K562 (cell line): ENCODE measurements around the gene TRIM40. TPM values are rescaled to one million over a fixed set of nuclear protein-coding genes. Genes with fewer than 3 reads are reported as not detected.

Experiments used
- ATAC-seq: fragments of 200-7000 bp; cut with Tn5 transposase; 3 replicates; pipeline ENCODE4 v1.9.1; 2020; ENCODE audit warnings: moderate library complexity
- BruUV-seq: library from RNA; stranded (reverse); fragments of 400-500 nt; replicated peaks from 2 replicates; lab custom pipeline; 2021; lab: Mats Ljungman, UMichigan
- CTCF ChIA-PET: fragments of 300-600 bp; formaldehyde crosslinking; extraction: SDS; loops from one replicate; lab custom pipeline; 2021; ENCODE audit warnings: low intra/inter-chr PET ratio; lab: Yijun Ruan, JAX
- POLR2A ChIA-PET: fragments of 300-600, 350-650 bp; sonication (Branson Sonifier 250); formaldehyde crosslinking; extraction: SDS; loops from one replicate; lab custom pipeline; 2021; ENCODE audit warnings: antibody characterized with exemption, inconsistent platforms; lab: Yijun Ruan, JAX
- DNase-seq, 4 experiments: peaks; one replicate each; pipeline versions ENCODE4 v3.0.0 to v3.0.0-alpha.2; 2011 to 2018; ENCODE audit warnings: low spot score in 3 of 4, mixed read lengths in 3 of 4; ENCODE audit errors: extremely low read depth in 1 of 4
- FAIRE-seq: peaks from 2 replicates; lab custom pipeline; 2011; peaks lifted over from hg19 to GRCh38; lab: Jason Lieb, UNC
- H2AFZ ChIP-seq: 2 replicates; pipeline ENCODE4 v1.6.0; 2011; ENCODE audit warnings: low read depth, low read length, control low read depth, inconsistent platforms
- H3K27ac ChIP-seq: fragments of 200-600 bp; 3 replicates; pipeline ENCODE4 v1.8.0; 2011; ENCODE audit warnings: low read depth, mild to moderate bottlenecking, control low read depth, inconsistent platforms, low read length, moderate library complexity, mixed read lengths; ENCODE audit errors: extremely low read depth
- H3K27me3 ChIP-seq, 2 experiments: fragments of 300-600 bp in 1 of 2; 2 replicates in 1 of 2; 3 replicates in 1 of 2; pipeline versions ENCODE4 v1.6.0 to v1.8.0; 2011; ENCODE audit warnings: inconsistent platforms in 2 of 2, low read length in 2 of 2, mild to moderate bottlenecking in 1 of 2, mixed read lengths in 1 of 2, moderate library complexity in 1 of 2; ENCODE audit not compliant: control insufficient read depth in 2 of 2, insufficient read depth in 2 of 2
- H3K36me3 ChIP-seq: fragments of 300-600 bp; 3 replicates; pipeline ENCODE4 v1.8.0; 2011; ENCODE audit warnings: mild to moderate bottlenecking, low read length, inconsistent platforms; ENCODE audit not compliant: control insufficient read depth, insufficient read depth
- H3K4me1 ChIP-seq, 2 experiments: fragments of 200-600 bp in 1 of 2; replicated peaks in 1 of 2; 2 replicates in 1 of 2; 3 replicates in 1 of 2; pipeline versions ENCODE4 v1.5.1 to v1.8.0; 2011; ENCODE audit warnings: inconsistent platforms in 2 of 2, low read length in 2 of 2, mild to moderate bottlenecking in 1 of 2, mixed read lengths in 1 of 2, moderate library complexity in 1 of 2; ENCODE audit not compliant: control insufficient read depth in 2 of 2, insufficient read depth in 2 of 2
- H3K4me2 ChIP-seq: 2 replicates; pipeline ENCODE4 v1.6.1; 2011; ENCODE audit warnings: low read length, control low read depth, inconsistent platforms, mixed read lengths; ENCODE audit not compliant: insufficient read depth
- H3K4me3 ChIP-seq: fragments of 200-600 bp; sonication (generic), shearing (Covaris generic); 2 replicates; pipeline ENCODE4 v1.5.1; 2016; ENCODE audit warnings: control low read depth, inconsistent platforms
- H3K79me2 ChIP-seq: fragments of 200-600 bp; 3 replicates; pipeline ENCODE4 v1.8.0; 2011; ENCODE audit warnings: low read length, inconsistent platforms; ENCODE audit not compliant: control insufficient read depth, insufficient read depth
- H3K9ac ChIP-seq, 2 experiments: 2 replicates each; pipeline versions ENCODE4 v1.6.0 to v1.6.1; 2011; ENCODE audit warnings: low read depth in 2 of 2, low read length in 2 of 2, control low read depth in 1 of 2, inconsistent platforms in 1 of 2, mild to moderate bottlenecking in 1 of 2, mixed read lengths in 1 of 2; ENCODE audit not compliant: insufficient read depth in 1 of 2
- H3K9me1 ChIP-seq: one replicate; pipeline ENCODE4 v1.6.0; 2011; ENCODE audit warnings: inconsistent platforms, mild to moderate bottlenecking, low read length, moderate library complexity; ENCODE audit not compliant: control insufficient read depth, insufficient read depth
- H3K9me3 ChIP-seq: replicated peaks from 2 replicates; pipeline ENCODE4 v1.5.1; 2011; ENCODE audit warnings: low read depth, low read length, inconsistent platforms; ENCODE audit not compliant: control insufficient read depth, insufficient read depth
- H4K20me1 ChIP-seq: replicated peaks from 2 replicates; pipeline ENCODE4 v1.6.1; 2011; ENCODE audit warnings: low read length, inconsistent platforms, mixed read lengths; ENCODE audit not compliant: control insufficient read depth, insufficient read depth
- ARNT ChIP-seq, 2 experiments: fragments of 450-650 bp; IDR thresholded peaks; 2 replicates each; pipeline ENCODE4 v1.6.1; 2016; ENCODE audit warnings: mild to moderate bottlenecking in 1 of 2
- DMBX1 ChIP-seq: fragments of 250-450 bp; sonication (Bioruptor Pico); IDR thresholded peaks from 2 replicates; pipeline ENCODE4 v1.8.0; 2022; ENCODE audit warnings: inconsistent platforms, mild to moderate bottlenecking, moderate library complexity, borderline replicate concordance
- HDAC8 ChIP-seq: fragments of 450-650 bp; IDR thresholded peaks from 2 replicates; pipeline ENCODE4 v1.6.1; 2016; ENCODE audit warnings: mild to moderate bottlenecking, missing genetic modification characterization, moderate library complexity, missing compliant biosample characterization
- LEF1 ChIP-seq: fragments of 450-650 bp; IDR thresholded peaks from 2 replicates; pipeline ENCODE4 v1.6.1; 2016; ENCODE audit warnings: mild to moderate bottlenecking
- MCM5 ChIP-seq: fragments of 450-650 bp; IDR thresholded peaks from 2 replicates; pipeline ENCODE4 v1.6.1; 2016; ENCODE audit warnings: low read depth
- POLR2AphosphoS2 ChIP-seq: IDR thresholded peaks from 2 replicates; pipeline ENCODE4 v1.6.1; 2012; ENCODE audit warnings: low read length, improper control_type of control experiment
- ZC3H11A ChIP-seq: IDR thresholded peaks from 2 replicates; pipeline ENCODE4 v1.6.1; 2012; ENCODE audit warnings: low read depth, low read length, improper control_type of control experiment
- WGBS: fragments of 100-300 bp; shearing (Covaris generic); methylation state at CpG from one replicate; pipeline ENCODE4 v1.1.6; 2016; ENCODE audit warnings: low coverage, mixed read lengths; ENCODE audit not compliant: insufficient coverage; ENCODE audit errors: missing lambda C conversion rate; 5-methylcytosine and 5-hydroxymethylcytosine counted together
- in situ Hi-C: fragments of 300-500 bp; cut with MboI; formaldehyde crosslinking; loops from 4 replicates; pipeline ENCODE4 v1.15.0; 2018; ENCODE audit warnings: inconsistent platforms, mixed read lengths
- intact Hi-C: fragments of 100-400 bp; cut with micrococcal nuclease; formaldehyde crosslinking; loops from 2 replicates; pipeline ENCODE4 v1.14.2; 2022
- polyA plus RNA-seq, 8 experiments: library from polyadenylated mRNA; depleted of rRNA in 4 of 8; stranded (reverse) in 5 of 8; unstranded in 3 of 8; fragments of >200 nt; fragmentation: Nextera tagmentation in 2 of 8; fragmentation: Illumina TruSeq in 1 of 8; extraction: Ambion mirVana in 2 of 8; extraction: Trizol in 1 of 8; gene quantifications; 2 replicates each; pipeline versions ENCODE4 v1.2.1 to v1.2.3, GENCODE V29; 2011 to 2014; ENCODE audit warnings: inconsistent platforms in 1 of 8, missing spikeins in 1 of 8
- total RNA-seq, 7 experiments: library from RNA; depleted of rRNA in 6 of 7; stranded (reverse); fragments of >200 nt in 6 of 7; fragmentation: Illumina TruSeq in 2 of 7; extraction: Trizol in 2 of 7; gene quantifications; 2 replicates each; pipeline versions ENCODE4 v1.2.1 to v1.2.3, GENCODE V29; 2011 to 2021; ENCODE audit warnings: low replicate concordance in 1 of 7

The TRIM40 gene
- total and polyA plus RNA-seq, 9 of the 15 experiments (the other 6 are each of a cell fraction or from before 2014, with no cell fraction given), result 0.04 to 0.08 TPM; not detected in 7

DNA sequence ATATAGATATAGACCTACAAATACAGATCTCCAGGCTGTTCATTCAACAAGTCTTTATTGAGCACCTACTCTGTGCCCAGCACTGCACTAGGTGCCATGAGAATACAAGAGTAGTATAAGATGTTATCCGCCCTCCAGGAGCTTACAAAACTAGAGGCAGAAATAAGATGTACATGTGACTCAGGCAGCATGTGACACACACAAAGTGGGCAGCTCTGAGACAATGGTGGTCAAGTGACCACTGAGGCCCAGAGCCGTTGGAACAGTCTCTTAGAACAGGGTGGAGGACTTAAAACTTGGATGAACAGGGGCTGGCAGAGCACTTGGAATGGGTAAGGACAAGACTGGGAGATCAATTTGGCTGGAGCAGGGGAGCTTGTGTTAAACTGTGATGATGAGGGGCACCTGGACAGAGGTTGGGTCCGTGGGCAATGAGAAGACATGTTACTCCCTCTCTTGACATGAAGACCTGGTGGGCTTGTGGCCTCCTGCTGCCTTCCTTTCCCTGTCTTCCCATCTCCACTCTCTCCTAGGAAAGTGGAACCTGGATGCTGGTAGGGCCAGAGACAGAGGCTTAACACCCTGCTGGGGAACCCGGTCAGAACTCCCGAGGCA, 48.6 kb downstream of the TRIM40 start:
- H3K4me3 ChIP-seq, result no peak overlapping the region
- H3K9ac ChIP-seq, result no peak overlapping the region
- peaks cover 9 to 39% of the 10 kb centered on the region in 2 experiments; a peak in 3 of 5 replicates for H3K27me3 ChIP-seq
- in situ Hi-C loops, result no loop called here
- no peak for TF ChIP-seq DMBX1 (CRISPR knock-in tag)
- TF ChIP-seq ZC3H11A, result no peak
- TF ChIP-seq POLR2AphosphoS2, result no peak
- TF ChIP-seq HDAC8 (tag), result no peak
- no peak for TF ChIP-seq LEF1
- TF ChIP-seq ARNT (IDR thresholded peaks at IDR 0.05), result no peak
- TF ChIP-seq MCM5, result no peak
- 9% methylated on average over 5 of the region's 5 CpGs for WGBS
- H3K4me1 ChIP-seq, result no peaks in the 10 kb centered on the region
- POLR2A ChIA-PET, result no interaction called here
- CTCF ChIA-PET, result no interaction called here
- no peaks in the 10 kb centered on the region for H3K36me3 ChIP-seq
- intact Hi-C loops, result no loop called here
- no peak for ATAC-seq
- no TSS peak for BruUV-seq
- no peaks in the 10 kb centered on the region for H3K79me2 ChIP-seq
- H3K9me3 ChIP-seq, result no peaks in the 10 kb centered on the region
- no peak for FAIRE-seq
- no peak overlapping the region for H3K27ac ChIP-seq
- no peaks in the 10 kb centered on the region for H4K20me1 ChIP-seq
- DNase-seq, result no peak
- H3K4me2 ChIP-seq, result no peak overlapping the region
- H3K9me1 ChIP-seq, result no peaks in the 10 kb centered on the region
- no peak overlapping the region for H2AFZ ChIP-seq
